ENCODE data around the gene MACO1. TPM values are rescaled to one million over a fixed set of nuclear protein-coding genes. Genes with fewer than 3 reads are reported as not detected.
A peak's percentile ranks its signal among the peaks of the same experiment; 100 is the strongest.

Gene MACO1
- total and polyA plus RNA-seq, 2 experiments from 2014 or later, result 12.4 to 16.8 TPM

DNA sequence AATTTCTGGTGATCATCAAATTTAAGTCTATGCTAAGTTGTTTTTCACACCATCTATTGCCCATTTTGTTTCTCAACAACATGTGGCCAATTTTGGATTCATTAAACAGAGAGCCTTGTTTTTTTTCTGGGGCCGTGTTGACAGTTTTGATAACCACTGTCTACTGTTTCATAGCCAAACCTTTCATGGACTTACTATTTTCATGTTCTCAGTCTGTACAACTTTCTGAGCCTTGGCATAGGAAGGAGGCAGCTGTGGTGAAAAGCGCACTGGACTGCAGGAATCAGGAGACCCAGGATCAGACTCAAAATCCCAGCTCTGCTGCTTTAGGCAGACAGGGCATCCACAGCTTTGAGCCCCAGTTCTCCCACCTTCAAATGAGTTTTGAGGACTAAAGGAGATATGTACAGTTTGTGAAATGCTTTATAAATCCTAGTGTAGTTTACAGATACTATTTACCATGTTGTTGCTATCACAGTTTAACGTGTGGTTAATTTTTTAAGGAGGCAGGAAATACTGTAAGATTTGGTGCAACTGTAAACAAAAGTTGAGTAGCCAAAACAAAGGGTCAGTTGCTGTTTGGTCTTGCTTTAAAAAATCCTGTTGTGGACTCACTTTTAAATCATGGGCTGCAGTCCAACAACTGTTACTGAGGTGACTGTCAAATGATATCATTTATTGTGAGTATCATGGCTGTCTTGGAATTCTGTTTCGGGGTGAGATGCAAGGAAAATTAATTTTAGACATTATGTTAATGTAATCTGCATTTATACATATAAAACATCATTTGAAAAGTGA, 2.9 kb downstream of the MACO1 start:
- Histone ChIP-seq H3K4me1 (ENCODE audit: insufficient read depth) (peaks cover 37% of the 10 kb centered on the region), H3K36me3 (ENCODE audit: low read depth) (no peaks in the 10 kb centered on the region), H3K9ac (peak overlapping the region; percentile 19), H4K20me1 (ENCODE audit: insufficient read depth) (no peaks in the 10 kb centered on the region; the same call in 1 of the 2 replicates), H3K27me3 (replicated peaks; ENCODE audit: insufficient read depth) (no peaks in the 10 kb centered on the region), H3K4me2 (ENCODE audit: unreplicated experiment) (peak overlapping the region; percentile 3), H3K9me2 (ENCODE audit: insufficient read depth) (no peaks in the 10 kb centered on the region), H2AFZ (no peak overlapping the region), H3K27ac (peak overlapping the region; percentile 13; the same call in 1 of the 2 replicates), H3K9me3 (ENCODE audit: low read depth) (no peaks in the 10 kb centered on the region), H3F3A (ENCODE audit: insufficient read depth) (peaks cover 25% of the 10 kb centered on the region), H3K79me2 (ENCODE audit: insufficient read depth) (peaks cover 79% of the 10 kb centered on the region), H3K4me3 (no peak overlapping the region)
- TF ChIP-seq EZH2 (IDR thresholded peaks at IDR 0.05; ENCODE audit: insufficient read depth, poor library complexity, severe bottlenecking) (no peak), EZH2phosphoT487 (IDR thresholded peaks at IDR 0.05; ENCODE audit: insufficient read depth, low read depth) (no peak)
- DNase-seq, result peak; percentile 27
- in situ Hi-C loops (cut with MboI), result no loop called here
- WGBS, 2 experiments (ENCODE audit: low coverage in 1 of 2, low lambda C conversion rate in 2 of 2, missing lambda C conversion rate in 2 of 2), result 43 to 45% methylated on average over 4 of the region's 4 CpGs

DNA sequence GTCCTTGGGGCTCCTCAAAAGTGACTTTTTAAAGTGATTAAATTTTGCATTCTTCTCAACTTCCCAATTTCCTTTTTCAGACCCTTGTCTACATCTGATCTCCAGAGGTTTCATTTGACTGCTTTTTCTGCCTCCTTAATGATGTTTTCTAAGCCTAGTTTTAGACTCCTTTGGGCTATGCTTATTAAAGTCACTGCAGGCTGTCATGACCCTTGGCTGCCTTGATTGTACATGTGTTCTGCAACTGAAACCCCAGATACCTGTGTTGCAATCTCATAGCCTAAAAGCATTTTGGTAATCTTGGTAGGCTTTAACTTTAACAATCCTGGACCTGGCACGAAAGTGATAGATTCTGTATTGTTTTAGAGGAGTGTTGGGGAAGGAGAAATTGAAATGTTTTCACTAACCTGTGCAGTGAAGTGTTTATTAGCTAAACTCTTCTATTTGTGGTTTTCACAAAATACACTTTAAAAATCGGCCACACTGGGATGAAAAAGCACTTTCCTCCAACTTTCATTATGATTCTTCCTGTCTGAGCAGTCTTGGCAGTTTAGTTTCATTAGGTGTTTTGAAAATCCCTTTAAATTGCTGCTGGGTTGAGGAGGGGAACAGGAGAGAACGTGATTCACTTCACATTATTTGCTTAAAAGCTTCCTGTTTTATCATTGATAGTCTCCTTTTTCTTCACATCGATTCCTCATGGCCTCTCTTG, 4.9 kb downstream of the MACO1 start:
- in situ Hi-C loops (cut with MboI), result no loop called here
- Histone ChIP-seq H3K9me2 (ENCODE audit: insufficient read depth) (no peaks in the 10 kb centered on the region), H3K4me3 (no peak overlapping the region), H3K27ac (no peak overlapping the region), H3K4me2 (ENCODE audit: unreplicated experiment) (no peak overlapping the region), H3K9ac (no peak overlapping the region), H3K79me2 (ENCODE audit: insufficient read depth) (peaks cover 93% of the 10 kb centered on the region), H4K20me1 (ENCODE audit: insufficient read depth) (no peaks in the 10 kb centered on the region; the same call in 1 of the 2 replicates), H3K36me3 (ENCODE audit: low read depth) (no peaks in the 10 kb centered on the region), H3F3A (ENCODE audit: insufficient read depth) (peaks cover 25% of the 10 kb centered on the region), H2AFZ (no peak overlapping the region), H3K27me3 (replicated peaks; ENCODE audit: insufficient read depth) (no peaks in the 10 kb centered on the region), H3K9me3 (ENCODE audit: low read depth) (no peaks in the 10 kb centered on the region), H3K4me1 (ENCODE audit: insufficient read depth) (peaks cover 37% of the 10 kb centered on the region)
- DNase-seq, result no peak
- WGBS, 2 experiments (ENCODE audit: low coverage in 1 of 2, low lambda C conversion rate in 2 of 2, missing lambda C conversion rate in 2 of 2), result 84 to 86% methylated on average over 4 of the region's 4 CpGs
- no peak for TF ChIP-seq EZH2 (IDR thresholded peaks at IDR 0.05; ENCODE audit: insufficient read depth, poor library complexity, severe bottlenecking)

DNA sequence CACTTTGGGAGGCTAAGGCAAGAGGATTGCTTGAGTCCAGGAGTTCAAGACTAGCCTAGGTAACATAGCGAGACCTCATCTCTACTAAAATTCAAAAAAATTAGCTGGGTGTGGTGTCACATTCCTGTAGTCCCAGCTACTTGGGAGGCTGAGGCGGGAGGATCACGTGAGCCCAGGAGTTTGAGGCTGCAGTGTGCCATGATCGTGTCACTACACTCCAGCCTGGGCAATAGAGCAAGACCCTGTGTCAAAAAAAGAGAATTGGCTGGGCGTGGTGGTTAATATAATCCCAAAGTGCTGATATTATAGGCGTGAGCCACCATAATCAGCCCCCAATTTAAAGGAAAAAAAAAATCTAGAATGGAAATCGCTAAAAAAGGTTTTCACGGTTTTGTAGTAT, 7.0 kb downstream of the MACO1 start:
- Histone ChIP-seq H3F3A (ENCODE audit: insufficient read depth) (peaks cover 19% of the 10 kb centered on the region; the same call in 1 of the 2 replicates), H3K36me3 (ENCODE audit: low read depth) (no peaks in the 10 kb centered on the region), H3K27ac (no peak overlapping the region), H3K9me3 (ENCODE audit: low read depth) (no peaks in the 10 kb centered on the region), H4K20me1 (ENCODE audit: insufficient read depth) (no peaks in the 10 kb centered on the region; the same call in 1 of the 2 replicates), H3K4me3 (no peak overlapping the region), H3K9ac (no peak overlapping the region), H3K27me3 (replicated peaks; ENCODE audit: insufficient read depth) (no peaks in the 10 kb centered on the region), H3K4me1 (ENCODE audit: insufficient read depth) (peaks cover 31% of the 10 kb centered on the region), H3K4me2 (ENCODE audit: unreplicated experiment) (no peak overlapping the region), H3K9me2 (ENCODE audit: insufficient read depth) (no peaks in the 10 kb centered on the region), H3K79me2 (ENCODE audit: insufficient read depth) (peaks cover 100% of the 10 kb centered on the region), H2AFZ (no peak overlapping the region)
- 95 to 97% methylated on average over 8 of the region's 8 CpGs for whole genome bisulfite sequencing, 2 experiments (ENCODE audit: low coverage in 1 of 2, low lambda C conversion rate in 2 of 2, missing lambda C conversion rate in 2 of 2)
- in situ Hi-C loops (cut with MboI), result no loop called here
- no peak for TF ChIP-seq EZH2phosphoT487 (IDR thresholded peaks at IDR 0.05; ENCODE audit: insufficient read depth, low read depth)
- TF ChIP-seq EZH2 (IDR thresholded peaks at IDR 0.05; ENCODE audit: insufficient read depth, poor library complexity, severe bottlenecking), result no peak
- no peak for DNase-seq

DNA sequence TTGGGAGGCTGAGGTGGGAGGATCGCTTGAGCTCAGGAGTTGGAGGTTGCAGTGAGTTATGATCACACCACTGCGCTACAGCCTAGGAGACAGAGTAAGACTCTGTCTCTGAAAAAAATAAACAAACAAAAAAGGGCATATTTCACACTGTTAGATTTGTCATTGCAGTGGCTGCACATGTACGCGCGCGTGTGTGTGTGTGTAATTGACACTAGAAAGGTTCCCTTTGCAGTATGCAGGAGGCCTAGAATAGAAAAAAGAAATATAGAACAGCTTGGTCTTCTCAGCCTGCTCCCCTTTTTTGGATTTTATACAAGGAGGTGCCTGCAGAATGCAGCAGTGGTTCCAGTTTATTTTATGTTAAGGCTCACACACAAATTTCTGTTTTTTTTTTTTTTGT, 8.6 kb downstream of the MACO1 start:
- Histone ChIP-seq H3K4me2 (ENCODE audit: unreplicated experiment) (no peak overlapping the region), H2AFZ (no peak overlapping the region), H3K9me2 (ENCODE audit: insufficient read depth) (no peaks in the 10 kb centered on the region), H3K4me1 (ENCODE audit: insufficient read depth) (peaks cover 18% of the 10 kb centered on the region), H3K79me2 (ENCODE audit: insufficient read depth) (peaks cover 100% of the 10 kb centered on the region), H3K9ac (no peak overlapping the region), H4K20me1 (ENCODE audit: insufficient read depth) (no peaks in the 10 kb centered on the region), H3K9me3 (ENCODE audit: low read depth) (no peaks in the 10 kb centered on the region), H3K27ac (no peak overlapping the region), H3F3A (ENCODE audit: insufficient read depth) (peaks cover 18% of the 10 kb centered on the region; the same call in 1 of the 2 replicates), H3K27me3 (replicated peaks; ENCODE audit: insufficient read depth) (no peaks in the 10 kb centered on the region), H3K36me3 (ENCODE audit: low read depth) (no peaks in the 10 kb centered on the region), H3K4me3 (no peak overlapping the region)
- 98 to 99% methylated on average over 6 of the region's 6 CpGs for WGBS, 2 experiments (ENCODE audit: low coverage in 1 of 2, low lambda C conversion rate in 2 of 2, missing lambda C conversion rate in 2 of 2)
- TF ChIP-seq EZH2phosphoT487 (IDR thresholded peaks at IDR 0.05; ENCODE audit: insufficient read depth, low read depth), result no peak
- TF ChIP-seq EZH2 (IDR thresholded peaks at IDR 0.05; ENCODE audit: insufficient read depth, poor library complexity, severe bottlenecking), result no peak
- DNase-seq, result no peak
- in situ Hi-C loops (cut with MboI), result no loop called here

Measured in GM23248 (cell line).